Measurements from ENCODE around the gene DST.

Gene DST

DNA sequence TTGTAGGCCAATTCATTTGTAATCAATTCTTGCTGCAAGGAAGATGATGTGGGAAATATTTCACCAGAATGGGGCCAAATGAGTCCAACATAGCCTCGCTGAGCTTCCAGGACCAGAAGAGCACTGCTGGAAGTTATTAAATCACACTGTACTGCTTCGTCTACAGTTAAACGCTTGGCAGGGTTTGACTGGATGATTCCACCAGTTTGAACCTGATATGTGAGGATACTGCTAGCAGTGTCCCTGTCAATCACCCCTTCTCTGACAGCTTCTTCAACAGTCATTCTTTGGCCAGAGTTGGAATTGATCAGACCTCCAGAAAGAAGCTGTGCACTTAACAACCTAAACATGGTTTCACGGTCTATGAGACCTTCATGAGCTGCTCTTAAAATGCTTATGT, 34.4 kb downstream of the DST start:
- DNase-seq (ENCODE audit: low read depth), result no peak
- H3K4me3 ChIP-seq (ENCODE audit: low read length), result no peak overlapping the region
- TF ChIP-seq, protein P1, sequence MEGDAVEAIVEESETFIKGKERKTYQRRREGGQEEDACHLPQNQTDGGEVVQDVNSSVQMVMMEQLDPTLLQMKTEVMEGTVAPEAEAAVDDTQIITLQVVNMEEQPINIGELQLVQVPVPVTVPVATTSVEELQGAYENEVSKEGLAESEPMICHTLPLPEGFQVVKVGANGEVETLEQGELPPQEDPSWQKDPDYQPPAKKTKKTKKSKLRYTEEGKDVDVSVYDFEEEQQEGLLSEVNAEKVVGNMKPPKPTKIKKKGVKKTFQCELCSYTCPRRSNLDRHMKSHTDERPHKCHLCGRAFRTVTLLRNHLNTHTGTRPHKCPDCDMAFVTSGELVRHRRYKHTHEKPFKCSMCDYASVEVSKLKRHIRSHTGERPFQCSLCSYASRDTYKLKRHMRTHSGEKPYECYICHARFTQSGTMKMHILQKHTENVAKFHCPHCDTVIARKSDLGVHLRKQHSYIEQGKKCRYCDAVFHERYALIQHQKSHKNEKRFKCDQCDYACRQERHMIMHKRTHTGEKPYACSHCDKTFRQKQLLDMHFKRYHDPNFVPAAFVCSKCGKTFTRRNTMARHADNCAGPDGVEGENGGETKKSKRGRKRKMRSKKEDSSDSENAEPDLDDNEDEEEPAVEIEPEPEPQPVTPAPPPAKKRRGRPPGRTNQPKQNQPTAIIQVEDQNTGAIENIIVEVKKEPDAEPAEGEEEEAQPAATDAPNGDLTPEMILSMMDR (conservative IDR thresholded peaks at IDR 0.05; ENCODE audit: low read length), result no peak

DNA sequence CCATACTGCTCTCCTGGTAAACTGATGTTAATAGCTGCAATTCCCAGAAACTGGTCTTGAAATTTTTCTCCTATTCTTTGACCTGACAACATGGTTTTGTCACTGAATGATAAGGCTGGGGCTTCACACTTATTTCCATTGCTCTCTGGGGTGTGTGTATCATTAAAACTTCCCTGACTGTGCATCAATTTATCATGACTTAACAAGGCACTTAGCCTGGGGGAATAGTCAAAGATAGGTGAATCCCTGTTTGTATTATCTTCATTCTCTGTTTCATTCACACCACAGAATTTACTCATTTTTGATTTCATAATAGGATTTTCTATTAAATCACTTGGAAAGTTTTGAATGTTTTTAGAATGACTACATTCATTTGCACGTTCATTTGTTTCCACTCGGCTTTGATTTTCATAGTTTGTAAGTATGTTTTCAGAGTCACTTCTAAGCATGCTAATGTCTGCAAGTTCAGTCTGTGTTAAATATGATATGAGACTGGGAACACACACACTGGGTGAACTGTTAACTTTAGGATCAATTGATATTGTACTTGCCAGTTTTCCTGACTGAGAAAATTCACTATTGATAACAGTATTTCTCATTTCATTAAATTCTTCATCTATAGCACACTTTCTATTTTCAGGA, 35.5 kb downstream of the DST start:
- TF ChIP-seq, protein P1 (conservative IDR thresholded peaks at IDR 0.05; ENCODE audit: low read length), result no peak
- no peak for DNase-seq (ENCODE audit: low read depth)
- H3K4me3 ChIP-seq (ENCODE audit: low read length), result no peak overlapping the region

DNA sequence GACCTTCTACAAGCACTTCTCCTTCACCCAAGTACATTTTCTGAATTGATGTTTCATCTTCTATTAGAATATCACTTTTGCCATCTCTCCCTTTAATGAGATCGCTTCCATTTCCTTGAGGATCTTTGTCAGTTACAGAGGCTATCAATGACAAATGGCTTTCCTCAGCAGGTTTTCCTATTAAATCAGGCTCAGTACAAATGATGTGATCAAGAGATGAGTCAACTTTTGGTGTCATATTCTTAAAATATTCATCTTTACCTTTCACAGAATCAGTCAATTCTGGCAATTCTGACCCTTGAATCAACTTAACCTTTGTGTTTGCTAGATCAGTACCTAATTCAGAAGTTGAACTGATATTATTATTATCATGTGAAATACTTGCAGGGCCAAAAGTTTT, 37.3 kb downstream of the DST start:
- TF ChIP-seq, protein P1 (conservative IDR thresholded peaks at IDR 0.05; ENCODE audit: low read length), result no peak
- H3K4me3 ChIP-seq (ENCODE audit: low read length), result no peak overlapping the region
- no peak for DNase-seq (ENCODE audit: low read depth)

DNA sequence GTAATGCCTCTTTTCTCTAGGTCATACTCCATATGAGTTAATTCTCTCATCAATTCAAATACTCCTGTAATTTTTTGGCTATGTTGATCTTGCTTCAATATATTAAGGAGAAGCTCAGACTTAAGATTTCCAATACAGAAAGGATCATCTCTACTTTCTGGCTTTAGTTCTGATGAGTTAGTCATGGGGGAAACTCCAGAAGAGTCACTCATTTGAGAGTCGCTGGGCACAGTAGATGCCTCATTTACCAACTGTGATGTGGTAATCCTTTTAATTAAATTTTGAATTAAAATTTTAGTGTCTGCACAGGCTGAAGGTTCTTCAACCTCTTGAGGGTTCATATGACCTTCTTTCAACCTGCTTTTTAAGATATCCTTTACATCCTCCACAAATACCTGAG, 38.5 kb downstream of the DST start:
- H3K4me3 ChIP-seq (ENCODE audit: low read length), result no peak overlapping the region
- TF ChIP-seq, protein P1 (conservative IDR thresholded peaks at IDR 0.05; ENCODE audit: low read length), result no peak
- no peak for DNase-seq (ENCODE audit: low read depth)

DNA sequence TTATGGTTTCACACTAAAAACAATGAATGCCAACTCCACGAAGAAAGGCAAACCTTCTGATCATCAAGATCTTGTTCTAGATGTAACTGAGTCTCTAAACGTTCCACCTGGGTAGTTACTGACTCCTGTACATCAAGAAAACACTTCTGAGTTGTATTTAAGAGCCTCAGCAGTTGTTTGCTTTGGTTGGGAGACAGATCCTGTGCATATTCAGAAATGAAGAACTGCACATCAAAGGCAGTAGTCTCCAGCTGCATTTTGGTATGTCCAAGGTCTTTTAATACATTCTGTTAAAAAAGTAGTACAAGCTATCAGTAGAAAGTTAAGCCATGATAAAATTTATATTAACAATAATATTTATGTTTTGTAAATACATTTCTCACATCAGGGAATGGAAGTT, 41.3 kb downstream of the DST start:
- no peak for DNase-seq (ENCODE audit: low read depth)
- H3K4me3 ChIP-seq (ENCODE audit: low read length), result no peak overlapping the region
- TF ChIP-seq, protein P1 (conservative IDR thresholded peaks at IDR 0.05; ENCODE audit: low read length), result no peak

DNA sequence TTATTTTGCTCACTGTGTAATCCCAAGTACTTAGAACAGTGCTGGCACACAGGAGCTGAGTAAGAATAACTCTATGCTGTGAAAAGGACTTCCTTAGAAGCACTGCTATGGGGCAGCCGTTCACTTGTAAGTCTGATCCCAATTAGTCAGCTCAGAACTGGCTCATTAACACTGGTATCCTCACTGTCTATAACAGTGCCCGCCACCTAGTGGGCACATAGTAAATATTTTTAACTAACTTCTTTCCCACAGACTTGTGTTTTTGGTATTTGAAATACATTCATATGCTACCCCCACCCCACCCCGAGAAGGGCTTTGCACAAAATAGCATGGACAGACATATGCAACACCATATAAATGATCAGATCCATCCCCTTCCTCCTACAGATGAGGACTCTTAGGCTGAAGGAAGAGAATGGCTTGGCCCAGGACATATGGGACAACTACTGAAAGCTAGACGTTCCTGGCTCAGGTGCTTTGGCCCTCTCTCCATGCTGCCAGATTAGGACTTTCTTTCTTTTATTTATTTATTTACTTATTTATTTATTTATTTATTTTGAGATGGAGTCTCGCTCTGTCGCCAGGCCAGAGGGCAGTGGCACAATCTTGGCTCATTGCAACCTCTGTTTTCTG, 47.1 kb downstream of the DST start:
- H3K4me3 ChIP-seq (ENCODE audit: low read length), result no peak overlapping the region
- peak; percentile 68 for DNase-seq (ENCODE audit: low read depth)
- TF ChIP-seq, protein P1 (conservative IDR thresholded peaks at IDR 0.05; ENCODE audit: low read length), result peak; percentile 66

DNA sequence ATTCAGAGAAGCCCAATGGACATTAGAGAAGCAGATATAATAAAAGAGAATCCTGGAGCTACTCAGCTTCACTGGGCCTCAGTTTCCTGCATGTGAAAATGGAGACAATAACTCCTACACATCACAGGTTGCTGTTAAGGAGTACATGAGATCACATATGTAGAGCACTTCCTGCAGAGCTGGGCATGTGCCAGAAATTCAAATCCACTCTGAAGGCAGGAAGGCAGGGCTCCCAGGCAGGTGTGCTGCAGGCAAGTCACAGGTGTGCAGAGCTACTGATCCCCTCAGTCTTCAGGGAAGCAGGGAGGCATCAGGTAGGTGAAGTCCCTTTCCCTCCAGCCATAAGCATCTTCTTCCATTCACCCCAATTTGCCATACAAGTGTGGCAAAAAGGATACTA, 48.0 kb downstream of the DST start:
- no peak for DNase-seq (ENCODE audit: low read depth)
- H3K4me3 ChIP-seq (ENCODE audit: low read length), result no peak overlapping the region
- TF ChIP-seq, protein P1 (conservative IDR thresholded peaks at IDR 0.05; ENCODE audit: low read length), result no peak
